T-helper 2 cell treated with Interferon-gamma antibody and Interleukin-4, amounts not matched to agents 100 ng/mL and 5 ng/mL, for 36 hours (primary cell): ENCODE results near the gene SPATA21. TPM values are rescaled to one million over a fixed set of nuclear protein-coding genes. Genes with fewer than 3 reads are reported as not detected.

Source experiments
- intact Hi-C: fragments of 100-400 bp; cut with micrococcal nuclease; formaldehyde crosslinking; loops from one replicate; pipeline ENCODE4 v1.15.1; 2023
- total RNA-seq: library from RNA; stranded (reverse); gene quantifications from 2 replicates; pipeline ENCODE4 v1.2.3, GENCODE V29; 2022

Gene SPATA21
- total RNA-seq, 1 donor from 2014 or later, result not detected

DNA sequence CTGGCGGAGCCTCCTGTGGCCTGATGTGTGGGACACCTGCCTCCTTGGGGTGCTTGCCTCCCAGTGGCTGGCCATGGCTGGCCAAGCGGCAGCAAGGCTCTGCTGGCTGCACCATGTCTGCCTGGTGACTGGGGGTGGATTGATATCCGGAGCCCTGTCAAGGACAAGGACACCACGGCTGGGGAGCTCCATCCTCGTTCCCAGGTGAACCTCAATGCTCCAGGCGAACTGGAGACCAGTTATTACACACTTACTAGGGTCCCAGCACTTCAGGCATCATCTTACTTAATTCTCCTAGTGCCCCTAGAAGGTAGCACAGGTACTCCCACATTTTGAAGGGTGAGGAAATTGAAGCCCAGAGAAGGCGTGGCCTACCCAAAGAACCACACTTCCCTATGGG lies 15.2 kb downstream of the SPATA21 start:
- intact Hi-C loops, result no loop called here

GRCh38 chr1:16421201-16421600 lies 16.0 kb downstream of the SPATA21 start:
- intact Hi-C loops, result loop anchor here (1.0 kb wide), 1 partner anchor 54 kb away; the partner anchor contains the start of gene SZRD1

DNA sequence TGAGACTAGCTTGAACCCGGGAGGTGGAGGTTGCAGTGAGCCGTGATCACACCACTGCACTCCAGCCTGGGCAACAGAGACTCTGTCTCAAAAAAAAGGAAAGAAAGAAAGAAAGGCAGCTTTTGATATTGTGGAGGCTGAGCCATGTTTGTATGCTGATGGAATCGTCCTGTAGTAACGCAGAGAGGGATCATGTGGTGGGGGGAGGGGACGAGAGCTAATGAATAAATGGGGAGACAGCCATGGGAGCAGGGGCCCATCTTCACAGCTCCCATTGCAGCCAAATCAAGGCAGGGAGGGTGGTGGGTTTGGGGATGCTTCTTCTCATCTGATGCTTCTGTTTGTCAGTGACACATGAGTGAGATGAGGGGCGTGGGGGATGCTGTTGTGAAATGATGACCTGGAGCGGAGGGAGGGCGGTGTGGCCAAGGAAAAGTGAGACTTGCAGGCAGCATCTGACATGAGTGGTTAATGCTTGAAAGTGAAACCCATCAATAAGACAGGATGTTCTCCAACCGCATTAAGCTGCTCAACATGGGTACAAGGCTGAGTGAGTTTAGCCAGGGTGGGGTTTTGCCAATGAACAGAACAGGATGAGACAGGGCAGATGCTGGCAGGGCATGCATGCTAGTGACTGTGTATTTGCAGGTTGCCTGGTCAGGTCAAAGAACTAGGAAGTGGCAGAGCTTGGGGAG lies 16.7 kb downstream of the SPATA21 start:
- intact Hi-C loops, result loop anchor here (1.0 kb wide), 2 partner anchors 20 to 53 kb away; partner anchors contain the start of genes NECAP2 and SZRD1

GRCh38 chr1:16418823-16419425 lies 18.3 kb downstream of the SPATA21 start:
- intact Hi-C loops, result no loop called here

DNA sequence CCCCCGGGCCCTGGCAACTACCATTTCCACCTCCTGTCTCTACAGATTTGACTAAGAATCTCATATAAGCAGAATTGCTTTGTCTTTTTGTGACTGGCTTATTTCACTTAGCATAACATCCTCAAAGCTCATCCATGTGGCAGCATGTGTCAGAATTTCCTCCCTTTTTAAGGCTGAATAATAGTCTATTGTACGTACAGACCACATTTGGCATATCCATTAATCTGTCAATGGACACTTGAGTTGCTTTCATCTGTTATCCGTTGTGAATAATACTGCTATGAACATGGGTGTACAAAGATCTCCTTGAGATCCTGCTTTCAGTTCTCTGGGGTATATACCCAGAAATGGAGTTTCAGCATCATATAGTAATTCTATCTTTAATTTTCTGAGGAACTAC lies 24.0 kb downstream of the SPATA21 start:
- intact Hi-C loops, result no loop called here

DNA sequence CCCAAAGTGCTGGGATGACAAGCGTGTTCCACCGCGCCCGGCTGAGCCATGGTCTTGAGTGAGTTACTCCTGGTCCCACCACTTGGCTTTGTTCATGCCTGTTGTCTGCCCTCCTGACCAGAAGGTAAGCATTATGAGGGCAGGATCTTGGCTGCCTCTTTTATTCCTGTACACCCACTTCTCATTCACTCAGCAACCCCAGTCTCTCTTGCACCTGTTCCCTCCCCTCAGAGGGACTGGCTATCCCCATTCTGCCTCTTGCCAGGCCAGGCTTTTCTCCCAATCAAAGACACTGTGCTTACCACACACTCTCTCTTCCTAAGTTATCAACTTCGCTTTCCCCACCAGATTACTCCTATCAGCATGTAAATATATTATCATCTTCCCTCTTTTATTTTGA lies 26.4 kb downstream of the SPATA21 start:
- intact Hi-C loops, result no loop called here

- intact Hi-C loops, result no loop called here
Observed at GRCh38 chr1:16409536-16410152, 27.6 kb downstream of the SPATA21 start.

GRCh38 chr1:16406868-16407267 lies 30.4 kb downstream of the SPATA21 start:
- intact Hi-C loops, result no loop called here

DNA sequence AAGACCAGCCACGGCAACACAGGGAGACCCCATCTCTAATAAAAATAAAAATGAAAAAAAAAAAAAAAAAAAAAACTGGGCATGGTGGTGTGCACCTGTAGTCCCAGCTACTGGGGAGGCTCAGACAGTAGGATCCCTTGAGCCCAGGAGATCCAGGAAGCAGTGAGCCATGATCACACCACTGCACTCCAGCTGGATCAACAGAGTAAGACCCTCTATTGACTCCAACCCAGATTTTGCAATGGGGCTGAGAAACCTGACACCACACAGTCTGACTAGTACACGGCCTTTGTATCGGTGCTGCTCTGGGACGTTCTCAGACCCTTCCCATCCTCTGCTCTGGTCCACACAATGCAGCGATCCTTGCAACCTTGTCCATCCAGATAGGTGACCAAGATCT lies 31.8 kb downstream of the SPATA21 start:
- intact Hi-C loops, result no loop called here

GRCh38 chr1:16402742-16403141 lies 34.5 kb downstream of the SPATA21 start:
- intact Hi-C loops, result no loop called here

DNA sequence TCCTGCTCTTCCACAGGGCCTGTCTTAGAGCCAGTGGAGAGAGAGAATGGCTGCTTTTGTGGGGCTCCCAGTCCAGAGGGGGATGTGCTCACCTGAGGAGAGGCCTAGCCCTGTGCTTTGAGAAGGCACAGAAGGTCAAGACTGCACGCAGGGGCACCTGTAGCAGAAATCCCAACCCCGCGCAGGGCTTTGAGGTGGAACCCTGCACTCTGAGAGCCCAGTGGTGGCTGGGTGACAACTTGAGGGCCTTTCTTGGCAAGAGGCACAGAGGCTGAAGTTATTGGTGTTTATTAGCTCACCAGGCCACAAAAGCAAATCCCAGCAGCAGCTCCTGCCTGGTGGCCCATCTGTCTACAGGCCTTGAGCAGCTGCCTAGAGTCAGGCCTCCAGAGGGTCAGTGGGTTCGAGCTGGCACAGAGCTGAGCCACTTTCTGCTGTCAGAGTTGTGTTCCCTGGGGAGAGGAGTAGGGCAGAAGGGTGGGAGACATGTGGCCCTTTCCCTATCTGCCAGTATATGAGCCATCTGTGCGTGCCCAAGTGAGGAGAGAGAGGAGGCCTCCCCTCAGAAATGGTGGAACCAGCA lies 38.8 kb downstream of the SPATA21 start:
- intact Hi-C loops, result no loop called here

- intact Hi-C loops, result no loop called here
Observed at GRCh38 chr1:16397120-16397519, 40.1 kb downstream of the SPATA21 start.

- intact Hi-C loops, result no loop called here
Observed at GRCh38 chr1:16396591-16396990, 40.6 kb downstream of the SPATA21 start.

DNA sequence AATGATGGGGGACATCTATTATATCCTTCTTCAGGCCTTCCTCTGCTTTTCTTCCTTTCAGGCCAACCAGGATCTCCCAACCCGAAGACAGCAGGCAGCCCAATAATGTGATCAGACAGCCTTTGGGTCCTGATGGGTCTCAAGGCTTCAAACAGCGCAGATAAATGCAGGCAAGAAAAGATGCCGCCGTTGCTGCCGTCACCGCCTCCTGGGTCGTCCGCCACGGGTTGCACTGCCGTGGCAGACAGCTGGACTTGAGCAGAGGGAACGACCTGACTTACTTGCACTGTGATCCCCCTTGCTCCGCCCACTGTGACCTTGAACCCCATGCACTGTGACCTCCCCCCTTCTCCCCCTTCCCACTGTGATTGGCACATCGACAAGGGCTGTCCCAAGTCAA lies 42.2 kb downstream of the SPATA21 start:
- intact Hi-C loops, result no loop called here

DNA sequence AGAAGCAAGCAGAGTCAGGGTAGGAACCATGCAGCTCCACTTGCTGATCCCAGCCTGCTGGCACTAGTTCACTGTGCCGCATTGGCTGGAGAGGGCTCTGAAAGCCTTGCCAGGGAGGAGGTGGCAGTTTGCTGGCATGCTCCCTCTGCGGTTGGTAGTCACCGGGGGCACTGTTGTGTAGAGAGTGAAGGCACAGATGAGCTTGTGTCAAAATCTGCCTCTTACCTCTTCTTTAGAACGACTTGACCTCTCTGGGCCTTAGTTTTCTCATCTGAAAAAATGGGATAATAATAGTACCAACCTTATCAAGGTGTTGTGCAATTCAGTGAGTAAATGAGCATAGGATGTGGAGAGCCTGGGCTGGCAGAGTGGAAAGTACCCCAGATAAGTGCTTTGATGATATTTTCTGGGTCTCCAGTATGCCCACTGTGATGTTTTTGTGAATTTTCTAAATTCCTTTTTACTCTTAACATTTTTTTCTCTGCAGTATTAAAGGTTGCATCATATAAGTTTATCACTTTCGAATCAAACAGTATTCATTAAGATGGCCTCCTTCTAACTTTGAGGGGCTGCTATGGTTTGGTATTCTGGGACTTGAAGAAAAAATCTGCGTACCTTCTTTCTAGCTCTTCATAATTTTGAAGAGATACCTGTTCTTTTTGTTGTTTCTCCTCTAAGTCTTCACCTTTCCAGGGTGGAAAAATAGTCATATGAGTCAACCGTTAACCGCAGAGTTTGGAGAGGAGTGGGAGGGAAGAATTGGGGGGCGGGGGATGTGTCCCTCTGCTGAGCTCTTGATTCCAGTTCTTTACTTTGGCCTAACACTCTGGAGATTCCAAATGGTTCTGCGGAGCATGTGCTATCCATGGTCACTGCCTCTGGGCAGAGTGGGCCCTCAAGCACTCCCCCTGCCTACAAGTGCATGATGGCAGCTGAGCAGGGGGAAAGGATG lies 43.4 kb downstream of the SPATA21 start:
- intact Hi-C loops, result no loop called here

GRCh38 chr1:16392740-16393569 lies 44.3 kb downstream of the SPATA21 start:
- intact Hi-C loops, result no loop called here

GRCh38 chr1:16391411-16391810 lies 45.8 kb downstream of the SPATA21 start:
- intact Hi-C loops, result no loop called here

DNA sequence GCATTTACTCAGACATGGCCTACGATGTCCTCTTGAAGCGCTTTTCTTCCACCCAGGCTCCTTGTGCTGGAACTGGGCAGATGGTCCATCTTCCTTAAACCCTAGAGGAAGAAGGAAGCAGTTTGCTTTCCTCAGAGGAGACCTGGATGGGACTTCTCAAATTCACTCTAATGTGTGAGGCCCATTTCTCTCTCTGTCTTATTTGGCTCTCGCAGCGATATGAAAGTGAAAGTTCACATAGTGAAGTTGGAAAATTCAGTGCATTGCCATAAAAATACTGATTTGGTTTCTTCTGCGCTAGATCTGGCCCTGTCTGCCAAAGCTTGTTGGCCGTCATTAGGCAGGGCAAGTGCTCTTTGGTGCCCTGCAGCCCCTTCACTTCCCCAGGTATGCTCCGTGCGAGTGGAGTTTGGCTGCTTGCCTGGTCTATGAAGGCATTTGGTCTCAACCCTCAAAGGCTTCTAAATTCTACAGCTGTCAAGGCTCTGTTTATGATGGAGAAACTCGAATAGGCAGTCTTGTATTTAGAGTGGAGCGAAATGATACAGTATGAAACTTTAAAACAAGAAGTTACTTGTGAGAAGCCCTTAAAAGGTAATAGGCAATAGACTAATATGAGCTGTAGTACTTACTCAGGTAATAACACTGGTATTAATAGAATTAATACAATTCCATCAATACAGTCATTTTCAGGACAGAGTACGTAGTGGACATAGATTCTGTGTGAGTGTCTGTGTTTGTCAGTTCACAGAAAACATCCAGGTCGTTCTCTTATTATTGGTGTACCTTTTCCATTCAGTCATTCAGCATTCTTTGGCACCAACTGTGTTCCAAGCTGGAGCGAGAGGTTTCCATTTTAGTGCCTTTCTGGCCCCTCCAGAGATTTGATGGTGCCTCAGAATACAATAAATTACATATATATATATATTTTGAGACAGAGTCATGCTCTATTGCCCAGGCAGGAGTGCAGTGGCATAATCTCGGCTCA lies 49.7 kb downstream of the SPATA21 start:
- intact Hi-C loops, result no loop called here
